PC-9 (cell line): ENCODE results near the gene TAF3. TPM values are rescaled to one million over a fixed set of nuclear protein-coding genes. Genes with fewer than 3 reads are reported as not detected.
A peak's percentile ranks its signal among the peaks of the same experiment; 100 is the strongest.

ENCODE experiments used
- BruUV-seq: library from RNA; stranded (reverse); fragments of 400-500 nt; replicated peaks from 2 replicates; lab custom pipeline; 2021; lab: Mats Ljungman, UMichigan
- CTCF ChIA-PET: fragments of 300-600 bp; sonication (Branson Sonifier 250); formaldehyde crosslinking; loops from one replicate; lab custom pipeline; 2022; ENCODE audit warnings: antibody characterized with exemption; lab: Charles Lee
- POLR2A ChIA-PET: fragments of 300-600 bp; sonication (Branson Sonifier 250); formaldehyde crosslinking; loops from one replicate; lab custom pipeline; 2022; ENCODE audit warnings: antibody characterized with exemption; ENCODE audit not compliant: unreplicated experiment; lab: Charles Lee
- DNase-seq, 2 experiments: peaks; one replicate each; pipeline versions ENCODE4 v3.0.0 to v3.0.0-alpha.2; 2015 to 2022; ENCODE audit warnings: mixed read lengths in 1 of 2
- H2AFZ ChIP-seq: fragments of 200-600 bp; sonication (generic); 2 replicates; pipeline ENCODE4 v1.8.1; 2017; ENCODE audit warnings: antibody characterized with exemption
- H3F3A ChIP-seq: fragments of 200-600 bp; sonication (generic); 2 replicates; pipeline ENCODE4 v1.8.1; 2017; ENCODE audit warnings: antibody characterized with exemption, mild to moderate bottlenecking, low read depth; ENCODE audit not compliant: insufficient read depth
- H3K27ac ChIP-seq: fragments of 200-600 bp; sonication (generic); 2 replicates; pipeline ENCODE4 v1.6.1; 2016; ENCODE audit warnings: mixed run types
- H3K27me3 ChIP-seq: fragments of 200-600 bp; sonication (generic); 2 replicates; pipeline ENCODE4 v1.6.1; 2016; ENCODE audit warnings: low read depth, mixed run types; ENCODE audit not compliant: insufficient read depth
- H3K36me3 ChIP-seq: fragments of 200-600 bp; sonication (generic); 2 replicates; pipeline ENCODE4 v1.6.1; 2016; ENCODE audit warnings: low read depth, mixed run types
- H3K4me1 ChIP-seq: fragments of 200-600 bp; sonication (generic); replicated peaks from 2 replicates; pipeline ENCODE4 v1.6.1; 2016; ENCODE audit warnings: mixed run types; ENCODE audit not compliant: insufficient read depth
- H3K4me2 ChIP-seq: fragments of 200-600 bp; sonication (generic); 2 replicates; pipeline ENCODE4 v1.6.1; 2017; ENCODE audit warnings: mixed run types
- H3K4me3 ChIP-seq: fragments of 200-600 bp; sonication (generic); 2 replicates; pipeline ENCODE4 v1.6.1; 2016; ENCODE audit warnings: mixed run types
- H3K79me2 ChIP-seq: fragments of 200-600 bp; sonication (generic); 2 replicates; pipeline ENCODE4 v1.6.1; 2017; ENCODE audit warnings: low read depth, mixed run types
- H3K9me2 ChIP-seq: fragments of 200-600 bp; sonication (generic); 2 replicates; pipeline ENCODE4 v1.8.1; 2017; ENCODE audit warnings: mild to moderate bottlenecking; ENCODE audit not compliant: insufficient read depth
- H3K9me3 ChIP-seq: fragments of 200-600 bp; sonication (generic); 2 replicates; pipeline ENCODE4 v1.8.1; 2016; ENCODE audit warnings: low read depth; ENCODE audit not compliant: insufficient read depth
- H4K20me1 ChIP-seq: fragments of 200-600 bp; sonication (generic); 2 replicates; pipeline ENCODE4 v1.8.1; 2017; ENCODE audit not compliant: insufficient read depth
- EZH2 ChIP-seq: fragments of 200-600 bp; sonication (generic); IDR thresholded peaks from 2 replicates; pipeline ENCODE4 v1.8.0; 2017; ENCODE audit warnings: antibody characterized with exemption, low read depth
- intact Hi-C: fragments of 100-400 bp; cut with micrococcal nuclease; formaldehyde crosslinking; loops from one replicate; pipeline ENCODE4 v1.10.0; 2022; ENCODE audit not compliant: unreplicated experiment
- total RNA-seq: library from RNA; stranded (reverse); gene quantifications from 2 replicates; pipeline ENCODE4 v1.2.3, GENCODE V29; 2021
- TF ChIP-seq, protein P1 (sequence below): fragments of 200-600 bp; sonication (generic); conservative IDR thresholded peaks from 2 replicates; pipeline ENCODE4 v1.6.1; 2017; ENCODE audit warnings: mixed run types, antibody characterized with exemption, mild to moderate bottlenecking, moderate library complexity

Gene TAF3
- total RNA-seq, 1 experiment from 2014 or later, result 7.7 TPM

DNA sequence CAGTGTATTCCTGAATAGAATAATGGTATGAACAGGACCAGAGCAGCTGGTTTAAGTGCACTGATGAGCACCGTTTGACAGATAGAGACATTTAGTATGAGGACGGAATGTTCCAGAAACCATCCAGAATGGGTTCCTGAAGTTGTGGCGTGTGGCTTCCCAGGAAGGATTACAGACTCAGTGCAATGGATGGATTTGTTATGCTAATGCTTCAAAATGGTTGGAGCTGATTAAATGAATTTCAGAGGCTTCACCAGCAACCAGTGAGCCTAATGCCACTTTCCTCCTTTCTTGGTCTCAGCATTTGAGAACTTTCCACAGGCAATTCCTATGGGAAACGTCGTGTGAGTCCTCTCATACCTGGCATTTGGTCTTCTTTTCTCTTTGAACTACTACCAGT is 246.1 kb downstream of the TAF3 start:
- no peaks in the 10 kb centered on the region for H4K20me1 ChIP-seq
- H3K4me3 ChIP-seq, result no peak overlapping the region
- intact Hi-C loops, result loop anchor here (10.0 kb wide), 1 partner anchor 70 kb away; no protein-coding TSS in a partner anchor
- H3F3A ChIP-seq, result 0 out of 2 replicates have a peak, but pooled peaks cover 4% of the 10 kb centered on the region
- CTCF ChIA-PET, result interaction anchor here (0.6 kb wide), 1 partner anchor 130 kb away, joined by 4 read pairs; no protein-coding TSS in a partner anchor
- no TSS peak for BruUV-seq
- H3K27me3 ChIP-seq, result no peaks in the 10 kb centered on the region
- no peak overlapping the region for H3K4me2 ChIP-seq
- H2AFZ ChIP-seq, result no peak overlapping the region
- H3K27ac ChIP-seq, result no peak overlapping the region
- peaks cover 45% of the 10 kb centered on the region for H3K79me2 ChIP-seq
- H3K9me3 ChIP-seq, result no peaks in the 10 kb centered on the region
- DNase-seq, result no peak
- no peaks in the 10 kb centered on the region for H3K9me2 ChIP-seq
- TF ChIP-seq, protein P1, sequence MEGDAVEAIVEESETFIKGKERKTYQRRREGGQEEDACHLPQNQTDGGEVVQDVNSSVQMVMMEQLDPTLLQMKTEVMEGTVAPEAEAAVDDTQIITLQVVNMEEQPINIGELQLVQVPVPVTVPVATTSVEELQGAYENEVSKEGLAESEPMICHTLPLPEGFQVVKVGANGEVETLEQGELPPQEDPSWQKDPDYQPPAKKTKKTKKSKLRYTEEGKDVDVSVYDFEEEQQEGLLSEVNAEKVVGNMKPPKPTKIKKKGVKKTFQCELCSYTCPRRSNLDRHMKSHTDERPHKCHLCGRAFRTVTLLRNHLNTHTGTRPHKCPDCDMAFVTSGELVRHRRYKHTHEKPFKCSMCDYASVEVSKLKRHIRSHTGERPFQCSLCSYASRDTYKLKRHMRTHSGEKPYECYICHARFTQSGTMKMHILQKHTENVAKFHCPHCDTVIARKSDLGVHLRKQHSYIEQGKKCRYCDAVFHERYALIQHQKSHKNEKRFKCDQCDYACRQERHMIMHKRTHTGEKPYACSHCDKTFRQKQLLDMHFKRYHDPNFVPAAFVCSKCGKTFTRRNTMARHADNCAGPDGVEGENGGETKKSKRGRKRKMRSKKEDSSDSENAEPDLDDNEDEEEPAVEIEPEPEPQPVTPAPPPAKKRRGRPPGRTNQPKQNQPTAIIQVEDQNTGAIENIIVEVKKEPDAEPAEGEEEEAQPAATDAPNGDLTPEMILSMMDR, result no peak
- no peak for TF ChIP-seq EZH2
- H3K36me3 ChIP-seq, result peaks cover 23% of the 10 kb centered on the region; the same call in 1 of the 2 replicates
- POLR2A ChIA-PET, result no interaction called here
- 0 out of 2 replicates have a peak, but pooled peaks cover 12% of the 10 kb centered on the region for H3K4me1 ChIP-seq

DNA sequence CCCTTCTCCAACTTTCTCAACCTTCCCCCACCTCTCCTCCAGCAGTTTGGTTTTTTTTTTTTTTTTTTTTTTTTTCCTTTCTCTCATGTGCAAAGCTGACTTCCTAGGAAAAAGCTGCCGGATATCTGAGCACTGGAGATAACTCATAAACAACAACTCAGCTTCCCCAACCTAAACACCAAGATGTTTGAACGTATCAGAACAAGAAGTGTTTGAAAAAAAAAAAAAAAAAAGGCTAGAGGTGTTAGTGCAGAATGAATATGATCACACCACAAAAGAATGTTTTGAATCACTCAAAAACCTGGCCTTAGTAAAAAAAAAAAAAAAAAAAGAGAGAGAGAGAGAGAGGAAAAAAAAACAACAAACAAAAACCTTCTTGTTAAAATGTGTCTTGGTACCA is 247.3 kb downstream of the TAF3 start:
- Histone ChIP-seq H3K27ac (peak overlapping the region; percentile 10; the same call in 1 of the 2 replicates), H3F3A (0 out of 2 replicates have a peak, but pooled peaks cover 4% of the 10 kb centered on the region), H3K27me3 (no peaks in the 10 kb centered on the region), H3K4me3 (no peak overlapping the region), H4K20me1 (no peaks in the 10 kb centered on the region), H2AFZ (no peak overlapping the region), H3K4me1 (0 out of 2 replicates have a peak, but pooled peaks cover 12% of the 10 kb centered on the region), H3K36me3 (peaks cover 27% of the 10 kb centered on the region; the same call in 1 of the 2 replicates), H3K9me3 (no peaks in the 10 kb centered on the region), H3K4me2 (no peak overlapping the region; the same call in 1 of the 2 replicates), H3K79me2 (peaks cover 34% of the 10 kb centered on the region), H3K9me2 (no peaks in the 10 kb centered on the region)
- BruUV-seq, result no TSS peak
- POLR2A ChIA-PET, result no interaction called here
- CTCF ChIA-PET, result interaction anchor here (0.7 kb wide), 2 partner anchors 8 to 33 kb away, joined by 3 to 6 read pairs; no protein-coding TSS in a partner anchor
- TF ChIP-seq, protein P1, result no peak
- no peak for TF ChIP-seq EZH2
- peak in 1 of 2 experiments; percentile 72 for DNase-seq
- intact Hi-C loops, result loop anchor here (10.0 kb wide), 1 partner anchor 69 kb away; no protein-coding TSS in a partner anchor

DNA sequence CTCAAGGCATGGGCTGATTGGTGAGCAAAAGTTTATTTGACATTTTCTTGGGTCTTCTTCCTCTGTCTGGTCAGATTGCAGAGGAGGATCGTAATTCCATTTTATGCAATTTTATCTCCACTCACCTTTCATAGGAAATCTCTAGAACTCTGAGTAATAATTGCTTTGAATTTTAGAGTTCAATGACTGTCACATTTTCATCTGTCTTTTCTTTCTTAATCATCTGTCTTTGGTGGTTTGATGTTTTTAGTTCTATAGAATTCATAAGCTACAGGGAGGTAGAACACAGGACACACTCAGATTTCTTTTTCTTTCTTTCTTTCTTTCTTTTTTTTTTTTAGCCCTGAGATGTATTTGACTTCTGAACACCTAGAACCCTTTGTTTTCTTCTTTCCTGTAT is 247.8 kb downstream of the TAF3 start:
- no peak overlapping the region for H2AFZ ChIP-seq
- no peaks in the 10 kb centered on the region for H3K9me2 ChIP-seq
- peak overlapping the region; percentile 10 for H3K27ac ChIP-seq
- intact Hi-C loops, result loop anchor here (10.0 kb wide), 1 partner anchor 69 kb away; no protein-coding TSS in a partner anchor
- ChIA-PET POLR2A (no interaction called here), CTCF (interaction anchor here (0.7 kb wide), 1 partner anchor 34 kb away, joined by 3 read pairs; no protein-coding TSS in a partner anchor)
- peaks cover 27% of the 10 kb centered on the region; the same call in 1 of the 2 replicates for H3K36me3 ChIP-seq
- no peaks in the 10 kb centered on the region for H4K20me1 ChIP-seq
- no peaks in the 10 kb centered on the region for H3K27me3 ChIP-seq
- 0 out of 2 replicates have a peak, but pooled peaks cover 12% of the 10 kb centered on the region for H3K4me1 ChIP-seq
- H3K4me3 ChIP-seq, result no peak overlapping the region
- TF ChIP-seq, protein P1, result no peak
- no peak for TF ChIP-seq EZH2
- peaks cover 30% of the 10 kb centered on the region for H3K79me2 ChIP-seq
- no peak overlapping the region; the same call in 1 of the 2 replicates for H3K4me2 ChIP-seq
- H3K9me3 ChIP-seq, result no peaks in the 10 kb centered on the region
- no peak for DNase-seq
- no TSS peak for BruUV-seq
- 0 out of 2 replicates have a peak, but pooled peaks cover 4% of the 10 kb centered on the region for H3F3A ChIP-seq

Other genes starting within 250 kb of the TAF3 start
- not detected in 2 replicates for gene ITIH5, start 151.5 kb upstream of the TAF3 start, total RNA-seq
- not detected in 2 replicates for gene ITIH2, start 115.2 kb upstream of the TAF3 start, total RNA-seq
- 7.5 and 10.4 TPM in 2 replicates for gene KIN, start 30.5 kb upstream of the TAF3 start, total RNA-seq
- gene ATP5F1C, start 30.3 kb upstream of the TAF3 start, total RNA-seq, result 282 and 284 TPM in 2 replicates
- gene GATA3, start 236.2 kb downstream of the TAF3 start, total RNA-seq, result 41.2 and 43.6 TPM in 2 replicates